A549 treated with ZK216348 at 1 μM for 4 hours (cell line): Measurements from ENCODE around the gene GPR65. TPM values are rescaled to one million over a fixed set of nuclear protein-coding genes. Genes with fewer than 3 reads are reported as not detected.

Experiments
- total RNA-seq: library from RNA; stranded (reverse); fragments of 200-300 nt; extraction: Qiagen RNA extraction; gene quantifications from 5 replicates; pipeline ENCODE4 v1.2.3, GENCODE V29; 2022; ENCODE audit warnings: low read depth

The GPR65 gene, protein sequence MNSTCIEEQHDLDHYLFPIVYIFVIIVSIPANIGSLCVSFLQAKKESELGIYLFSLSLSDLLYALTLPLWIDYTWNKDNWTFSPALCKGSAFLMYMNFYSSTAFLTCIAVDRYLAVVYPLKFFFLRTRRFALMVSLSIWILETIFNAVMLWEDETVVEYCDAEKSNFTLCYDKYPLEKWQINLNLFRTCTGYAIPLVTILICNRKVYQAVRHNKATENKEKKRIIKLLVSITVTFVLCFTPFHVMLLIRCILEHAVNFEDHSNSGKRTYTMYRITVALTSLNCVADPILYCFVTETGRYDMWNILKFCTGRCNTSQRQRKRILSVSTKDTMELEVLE
- not detected in 5 replicates for total RNA-seq

DNA sequence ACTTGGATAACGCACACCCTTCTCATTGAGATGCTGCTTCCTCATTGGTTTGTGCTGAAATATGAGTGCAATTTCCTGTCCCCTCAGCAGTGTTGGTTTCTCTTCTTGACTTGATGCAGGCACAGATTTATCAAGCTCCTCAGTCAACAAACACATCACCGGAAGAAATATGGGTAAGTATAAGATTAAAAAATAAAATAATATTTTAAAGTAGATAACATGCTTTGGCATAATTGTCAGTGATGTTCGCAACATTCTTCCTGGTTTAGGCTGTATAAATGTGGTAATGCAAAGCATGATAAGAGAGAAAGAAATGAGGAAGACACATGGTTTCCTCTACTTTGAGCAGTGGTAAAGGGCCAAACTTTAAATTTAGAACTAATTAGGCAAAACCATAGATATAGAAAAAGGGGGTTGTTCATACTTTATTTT lies at the start of gene GPR65:
Gene GPR65, plus strand, starts transcription at position 86 of the 432 bp plus-strand sequence. CDS start 5,713 bp downstream, outside the sequence.

DNA sequence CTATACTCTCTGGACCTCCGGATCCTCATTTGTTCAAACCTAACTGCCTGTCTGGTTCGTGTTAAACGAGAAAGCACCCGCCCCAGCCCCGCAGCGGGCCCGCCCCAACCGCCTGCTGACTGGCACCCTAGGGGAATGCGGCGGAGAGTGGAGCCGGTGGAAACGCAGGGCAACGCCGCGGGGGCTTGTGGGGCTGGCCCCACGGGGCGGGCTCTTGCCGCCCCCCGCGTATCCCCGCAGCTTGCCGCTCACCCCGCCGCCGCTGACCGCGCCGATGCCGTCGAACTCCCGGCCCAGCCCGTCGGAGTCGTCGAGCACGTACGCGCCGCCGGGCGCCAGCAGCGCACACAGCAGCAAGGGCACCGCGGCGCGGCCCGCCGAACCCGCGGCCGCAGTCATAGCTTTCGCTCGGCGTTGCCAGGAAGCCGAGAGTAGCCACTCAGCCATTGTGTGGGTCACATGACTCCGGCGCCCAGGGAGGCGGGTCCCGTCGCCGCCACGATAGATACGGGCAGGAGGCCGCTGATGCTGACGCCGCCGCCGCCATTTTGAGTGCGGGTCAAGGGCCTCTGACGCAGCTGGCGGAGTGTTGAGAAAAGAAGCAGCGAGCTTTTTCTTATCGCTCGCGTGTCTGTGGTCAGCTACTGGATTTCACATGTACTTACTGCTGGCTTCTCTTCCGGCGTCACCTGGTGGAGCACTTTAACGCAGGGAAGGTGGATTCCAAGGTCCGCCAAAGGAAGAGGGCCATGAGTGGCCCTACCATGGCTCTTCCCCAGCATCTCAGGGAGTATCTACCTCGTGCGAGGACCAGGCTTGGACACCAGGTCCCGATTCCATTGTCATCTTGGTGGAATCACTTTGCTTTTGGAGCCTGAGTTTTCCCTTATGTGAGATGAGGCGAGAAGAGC lies 12.0 kb upstream of the GPR65 start, which contains the start of gene GALC:
Gene GALC, minus strand, starts transcription at position 465 of the 911 bp plus-strand sequence. Its CDS starts 18 bp downstream, at position 447.

Other genes with a start within 250 kb of the GPR65 start
- 9.5 to 13.2 TPM (median 12.2 TPM) in 5 replicates for gene GALC, start 12.0 kb upstream of the GPR65 start, total RNA-seq